Ovary (tissue), 3 donors: ENCODE measurements around the gene CNTN5.

Source experiments
- CTCF ChIP-seq, 3 donors: fragments of 450-650 bp in 2 of 3; fragments of 200-600 bp in 1 of 3; IDR thresholded peaks; one replicate each; pipeline versions ENCODE4 v1.5.1 to v1.8.0; 2016 to 2022; ENCODE audit warnings: antibody characterized with exemption in 3 of 3, mild to moderate bottlenecking in 1 of 3
- POLR2A ChIP-seq: fragments of 450-650 bp; IDR thresholded peaks from one replicate; pipeline ENCODE4 v1.6.1; 2017; ENCODE audit warnings: antibody characterized with exemption, mild to moderate bottlenecking, moderate library complexity
- donor health status: DM: no; HTN: no; CAD: no.

DNA sequence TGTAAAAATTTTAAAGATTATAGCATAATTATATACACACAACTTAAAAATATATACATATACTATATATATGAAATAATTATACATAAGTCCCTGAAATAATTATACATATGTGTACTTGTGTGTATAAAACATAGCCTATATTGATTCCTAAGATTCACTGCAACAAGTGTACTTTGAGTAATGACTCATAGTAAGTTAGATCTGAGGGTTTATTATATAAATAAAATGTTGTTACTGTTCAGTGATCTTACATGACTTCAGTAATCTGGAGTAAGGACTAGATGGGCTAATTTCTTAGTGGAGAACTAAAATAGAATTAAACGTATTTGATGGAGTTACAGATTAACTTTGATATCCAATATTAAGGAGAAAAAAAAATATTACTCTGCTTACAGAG is 350.5 kb downstream of the CNTN5 start:
- TF ChIP-seq CTCF (IDR thresholded peaks at IDR 0.05) (no peak), POLR2A (no peak)
